Measurements from ENCODE around the gene ARHGEF3. TPM values are rescaled to one million over a fixed set of nuclear protein-coding genes. Genes with fewer than 3 reads are reported as not detected.

The ARHGEF3 gene, protein sequence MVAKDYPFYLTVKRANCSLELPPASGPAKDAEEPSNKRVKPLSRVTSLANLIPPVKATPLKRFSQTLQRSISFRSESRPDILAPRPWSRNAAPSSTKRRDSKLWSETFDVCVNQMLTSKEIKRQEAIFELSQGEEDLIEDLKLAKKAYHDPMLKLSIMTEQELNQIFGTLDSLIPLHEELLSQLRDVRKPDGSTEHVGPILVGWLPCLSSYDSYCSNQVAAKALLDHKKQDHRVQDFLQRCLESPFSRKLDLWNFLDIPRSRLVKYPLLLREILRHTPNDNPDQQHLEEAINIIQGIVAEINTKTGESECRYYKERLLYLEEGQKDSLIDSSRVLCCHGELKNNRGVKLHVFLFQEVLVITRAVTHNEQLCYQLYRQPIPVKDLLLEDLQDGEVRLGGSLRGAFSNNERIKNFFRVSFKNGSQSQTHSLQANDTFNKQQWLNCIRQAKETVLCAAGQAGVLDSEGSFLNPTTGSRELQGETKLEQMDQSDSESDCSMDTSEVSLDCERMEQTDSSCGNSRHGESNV
- total RNA-seq (2022; extraction: Qiagen RNA extraction; ENCODE audit: low read depth) = 6.1 to 8.6 TPM (median 7.9 TPM) in 5 replicates

DNA sequence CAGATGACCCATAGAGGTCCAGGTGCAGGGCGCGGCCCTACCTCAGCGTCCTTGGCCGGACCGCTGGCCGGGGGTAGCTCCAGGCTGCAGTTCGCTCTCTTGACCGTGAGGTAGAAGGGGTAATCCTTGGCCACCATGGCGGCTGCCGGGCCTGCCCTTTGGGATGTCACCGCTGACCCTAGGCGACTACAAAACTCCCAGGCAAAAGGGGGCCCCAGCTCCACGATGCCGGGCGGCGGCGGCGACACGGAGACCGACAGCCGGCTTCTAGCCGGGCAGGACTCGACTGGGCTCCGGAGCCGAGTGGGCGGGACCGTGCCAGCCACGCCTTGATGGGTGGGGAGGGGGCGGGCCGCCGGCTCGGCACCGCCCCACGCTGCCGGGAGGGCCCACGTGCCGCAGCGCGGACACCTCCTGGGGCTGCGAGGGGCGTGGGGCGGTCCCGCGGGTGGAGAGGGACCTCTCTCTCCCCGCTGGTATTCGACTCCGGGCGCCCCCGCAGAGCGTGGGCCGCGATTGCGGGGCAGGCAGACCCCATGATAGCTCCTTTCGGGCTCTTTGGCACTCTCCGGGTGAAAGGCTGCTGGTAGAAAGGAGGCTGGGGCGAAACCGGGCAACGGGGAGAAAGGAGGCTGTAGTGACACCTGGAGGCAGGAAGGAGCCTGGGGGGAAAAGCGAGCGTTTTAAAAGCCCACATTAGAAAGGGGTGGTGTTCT is at the start of gene ARHGEF3:
ARHGEF3 (minus strand) TSS at position 288 of the 716 bp plus-strand sequence; CDS start at position 137, 151 bp downstream.

DNA sequence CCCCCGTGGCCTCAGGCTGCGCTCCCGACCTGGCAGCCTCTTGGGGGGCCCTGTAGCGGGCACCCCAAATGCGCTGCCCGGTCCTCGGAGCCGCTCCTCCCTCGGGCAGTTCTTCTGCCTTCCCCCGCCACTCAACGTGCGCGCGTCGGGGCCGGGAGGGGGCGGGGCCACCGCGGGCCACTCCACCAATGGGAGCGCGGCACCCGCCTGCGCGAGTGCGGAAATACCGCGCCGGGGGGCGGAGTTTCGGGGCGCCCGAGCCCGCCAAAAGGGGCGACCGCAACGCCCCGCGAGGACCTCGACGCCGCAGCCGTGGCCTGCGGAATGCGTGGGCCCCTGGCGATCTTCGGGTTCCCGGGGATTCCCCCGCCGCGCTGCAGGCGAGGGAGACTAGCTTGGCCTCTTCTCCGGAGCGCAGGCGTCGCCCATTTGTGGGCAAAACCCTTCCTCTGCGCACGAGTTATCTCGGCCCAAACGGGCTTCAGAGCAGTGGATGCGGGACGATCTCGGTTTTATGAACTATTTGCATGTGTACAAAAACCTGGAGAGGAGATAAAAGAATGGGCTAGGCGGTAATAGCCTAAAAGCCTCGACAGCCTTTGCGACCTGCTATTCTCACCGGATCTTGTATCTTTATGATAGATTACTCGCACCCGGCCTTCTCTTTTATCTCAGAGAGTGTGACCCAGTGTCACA is 118.5 kb downstream of the ARHGEF3 start, which contains the start of gene TASOR:
TASOR (minus strand) TSS at position 144 of the 696 bp plus-strand sequence. CDS start 259 bp downstream, outside the sequence.

Other genes with a start within 250 kb of the ARHGEF3 start
- gene CCDC66, start 244.8 kb downstream of the ARHGEF3 start, total RNA-seq (2022; extraction: Qiagen RNA extraction; ENCODE audit: low read depth) = 4.8 to 7.7 TPM (median 6.2 TPM) in 5 replicates
- 10.2 to 24.5 TPM (median 22.0 TPM) in 5 replicates for gene TASOR, start 118.7 kb downstream of the ARHGEF3 start, total RNA-seq (2022; extraction: Qiagen RNA extraction; ENCODE audit: low read depth)